ENCODE results near the gene CGB3.

Gene CGB3

GRCh38 chr19:48975947-48976847 is 47.9 kb downstream of the CGB3 start:
- ChIA-PET CTCF (interaction anchor here (0.9 to 9.4 kb wide), 9 partner anchors 10 to 188 kb away, joined by 3 to 128 read pairs (median 10); partner anchors contain the start of genes FTL, GYS1 and RUVBL2), POLR2A (interaction anchor here (1.9 kb wide), 1 partner anchor 9 kb away, joined by 9 read pairs; no protein-coding TSS in a partner anchor)
- H3K4me3 ChIP-seq (ENCODE audit: low read depth, low read length), result no peak overlapping the region
- no peak for TF ChIP-seq CTCF (IDR thresholded peaks at IDR 0.05; ENCODE audit: insufficient read depth, low read length, missing control alignments)
- no peak for DNase-seq (ENCODE audit: low read depth, low spot score)
